Ammon's horn (tissue), 1 donor: ENCODE data around the gene SFT2D1.

Source experiments
- DNase-seq: peaks from one replicate; pipeline ENCODE4 v3.0.0-alpha.2; 2016; ENCODE audit warnings: low spot score

Gene SFT2D1

DNA sequence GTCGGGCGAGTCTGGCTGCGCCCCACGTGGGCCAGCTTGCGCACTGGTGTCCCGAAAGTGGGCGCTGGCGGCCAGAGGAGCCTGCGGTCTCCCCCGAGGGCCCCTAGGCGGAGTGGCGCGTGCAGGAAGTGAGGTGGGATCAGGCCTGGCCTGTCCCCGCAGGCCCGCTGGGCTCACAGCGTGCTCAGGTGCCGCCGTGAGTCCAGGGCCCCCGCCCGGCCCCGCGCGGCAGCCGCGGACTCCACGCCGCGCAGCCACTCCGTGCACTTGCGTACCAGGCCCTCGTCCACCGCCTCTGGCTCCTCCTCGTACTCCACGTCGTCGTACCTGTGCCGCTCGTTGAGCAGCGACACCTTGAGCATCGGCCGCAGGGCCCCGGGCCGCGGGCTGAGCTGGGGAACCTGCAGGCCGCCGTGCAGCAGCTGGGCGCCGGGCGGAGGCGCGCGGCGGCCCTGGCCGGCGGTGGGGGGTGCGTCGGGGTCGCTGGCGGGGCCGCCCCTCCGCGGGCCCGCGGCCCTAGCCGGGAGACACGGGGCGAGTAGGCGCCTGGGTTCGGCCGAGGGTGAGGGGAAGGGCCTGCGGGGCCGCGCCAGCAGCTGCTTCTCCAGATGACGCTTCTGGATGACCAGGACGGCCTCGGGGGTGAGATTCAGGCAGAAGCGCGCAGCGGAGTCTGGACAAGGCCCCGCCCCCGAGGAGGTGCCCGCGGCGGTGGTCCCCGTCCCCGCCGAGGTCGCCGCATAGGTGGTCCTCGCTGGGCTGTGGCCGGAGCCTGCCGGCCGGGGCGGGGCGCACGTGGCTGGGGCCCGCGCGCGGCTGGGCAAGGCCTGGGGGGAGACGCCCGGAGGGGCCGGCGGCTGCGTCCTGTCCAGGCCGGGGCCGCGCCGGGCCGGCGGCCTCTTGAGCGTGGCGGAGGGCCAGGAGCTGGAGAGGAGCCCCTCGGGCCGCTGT lies 35.0 kb downstream of the SFT2D1 start:
- DNase-seq: peak; percentile 34

DNA sequence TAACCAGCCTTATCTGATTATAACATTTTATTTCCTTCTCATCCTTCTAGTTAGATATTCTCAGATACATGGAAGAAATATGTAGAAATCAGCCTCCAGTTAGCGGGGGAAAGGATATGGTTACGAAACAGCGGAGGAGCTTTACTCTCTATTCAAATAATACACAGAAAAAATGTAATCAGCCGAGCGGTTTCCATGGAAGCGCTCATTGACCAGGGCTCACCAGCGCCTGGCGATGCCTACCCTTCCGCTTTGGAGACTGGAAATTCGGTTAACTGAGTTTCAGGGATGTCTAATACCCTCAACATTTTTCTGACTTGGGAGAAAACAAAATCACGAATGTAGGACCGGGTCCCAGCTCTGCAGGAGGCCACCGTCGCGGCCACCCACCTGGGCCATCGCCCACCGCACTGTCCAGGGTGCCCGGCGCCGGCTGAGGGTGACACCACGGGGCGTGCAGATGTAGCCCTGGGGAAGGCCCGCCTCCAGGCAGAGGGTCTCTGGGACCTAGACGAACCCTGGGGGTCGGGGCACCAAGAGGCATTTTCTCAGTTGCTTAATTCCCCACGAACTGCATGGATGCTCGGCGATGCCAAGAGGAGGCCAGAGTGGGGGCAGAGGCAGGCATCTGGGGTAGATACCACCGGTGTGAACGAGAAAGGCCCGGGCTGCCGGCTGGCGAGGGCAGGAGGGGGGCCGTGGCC lies 35.8 kb downstream of the SFT2D1 start:
- peak; percentile 27 for DNase-seq

DNA sequence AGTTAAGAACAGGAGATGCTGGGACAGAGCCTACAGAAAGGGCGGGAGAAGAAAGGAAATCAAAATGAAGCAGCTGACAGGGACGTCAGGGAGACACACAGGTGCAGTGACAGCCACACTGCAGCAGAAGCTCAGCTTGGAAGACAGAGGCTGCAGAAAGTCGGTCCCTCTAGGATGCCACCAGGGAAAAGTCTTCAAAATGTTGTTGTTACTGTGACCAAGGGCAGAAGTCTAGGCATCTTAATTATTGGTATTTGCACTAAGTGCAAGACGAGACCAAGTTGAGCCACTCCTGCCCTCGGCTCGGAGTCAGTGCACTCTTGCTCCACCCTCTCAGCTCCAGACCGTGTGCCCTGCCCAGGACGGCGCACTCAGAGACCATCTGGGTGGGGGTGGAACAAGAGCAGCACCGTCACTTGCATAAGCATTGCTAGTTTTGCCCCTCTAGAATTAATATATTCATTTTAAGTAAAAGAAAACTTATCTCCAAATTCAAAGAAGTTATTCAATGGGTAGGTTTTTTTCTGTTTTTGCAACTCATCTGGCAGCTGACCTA lies 36.7 kb downstream of the SFT2D1 start:
- peak; percentile 73 for DNase-seq

DNA sequence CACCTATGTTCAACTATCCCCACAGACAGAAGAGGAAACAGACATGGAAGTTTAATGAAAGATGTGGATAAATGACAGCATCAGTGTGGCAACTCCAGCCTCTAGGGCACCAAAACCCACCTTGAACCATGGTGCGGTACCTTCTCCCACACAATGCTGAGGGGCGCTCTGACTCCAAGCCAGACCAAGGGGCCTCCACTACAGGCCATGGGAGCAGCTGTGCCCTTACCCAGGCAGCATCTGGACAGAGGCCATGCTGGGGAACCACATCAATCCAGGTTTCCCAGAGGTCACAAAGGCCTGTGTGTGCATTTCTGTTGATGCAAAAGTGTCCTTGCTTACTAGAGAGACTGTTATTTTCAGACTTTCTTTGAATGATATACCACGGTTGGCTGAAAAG lies 38.2 kb downstream of the SFT2D1 start:
- no peak for DNase-seq

DNA sequence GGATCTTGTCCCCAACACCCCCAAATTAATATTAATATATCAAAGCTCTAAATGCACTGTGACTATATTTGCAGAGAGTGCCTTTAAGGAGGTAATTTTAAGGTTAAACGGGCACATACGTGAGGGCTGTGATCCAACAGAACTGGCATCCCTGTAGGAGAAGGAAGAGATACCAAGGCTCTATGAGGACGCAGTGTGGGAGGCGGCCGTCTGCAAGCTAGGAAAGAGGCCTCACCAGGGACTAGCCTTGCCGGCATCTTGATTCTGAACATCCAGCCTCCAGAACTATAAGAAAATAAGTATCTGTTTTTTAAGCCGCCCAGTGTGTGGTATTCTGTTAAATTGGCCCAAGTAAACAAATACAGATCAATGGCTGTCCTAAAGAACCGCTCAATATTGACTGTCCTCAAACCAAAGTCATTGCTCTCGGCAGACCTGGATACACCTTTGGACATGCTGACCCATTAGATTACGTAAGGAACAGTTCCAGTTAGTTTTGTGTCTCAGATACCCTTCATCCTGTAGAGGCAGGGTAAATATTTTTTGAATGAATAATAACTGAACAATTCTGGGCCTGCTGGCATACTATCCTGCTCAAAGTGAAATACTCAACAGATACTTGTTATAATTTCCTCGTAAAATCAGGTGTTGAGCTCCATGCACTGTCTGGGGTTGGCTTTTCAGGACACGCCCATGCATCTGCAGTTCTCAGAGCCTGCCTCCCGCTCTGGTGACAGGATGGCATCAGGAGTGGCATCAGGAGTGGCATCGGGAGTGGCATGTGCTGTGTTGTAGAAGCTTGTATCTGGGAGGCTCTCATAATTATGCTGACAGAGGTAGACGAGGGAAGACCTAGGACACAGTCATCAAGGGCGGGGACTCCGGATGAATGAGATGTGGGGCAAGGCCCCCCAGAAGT lies 40.5 kb downstream of the SFT2D1 start:
- no peak for DNase-seq

DNA sequence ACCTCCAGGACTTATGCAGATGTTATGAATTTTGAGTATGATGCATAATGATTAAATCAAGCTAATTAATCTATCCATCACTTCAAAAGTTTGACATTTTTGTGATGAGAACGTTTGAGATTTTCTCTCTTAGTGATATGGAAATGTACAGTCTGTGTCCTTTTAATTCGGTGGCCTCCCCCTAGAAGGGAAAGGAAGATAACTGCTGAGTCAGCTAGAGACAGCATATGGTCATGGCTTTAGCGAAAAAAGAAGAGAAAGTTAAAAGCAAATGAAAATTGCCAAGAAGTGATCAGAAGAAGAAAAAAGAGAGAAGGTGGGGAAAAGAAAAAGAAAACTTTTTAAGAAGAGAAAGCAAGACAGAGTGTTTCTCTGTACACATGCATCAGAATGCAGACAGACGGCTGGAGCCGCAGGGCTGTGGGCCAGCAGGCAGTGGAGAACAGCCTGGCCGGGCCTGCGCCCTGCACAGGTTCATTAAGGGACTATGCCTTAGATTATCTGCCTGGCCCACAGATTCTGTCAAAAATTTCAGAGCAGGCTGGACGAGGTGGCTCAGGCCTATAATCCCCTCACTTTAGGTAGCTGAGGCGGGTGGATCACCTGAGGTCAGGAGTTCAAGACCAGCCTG lies 41.9 kb downstream of the SFT2D1 start:
- DNase-seq: no peak

DNA sequence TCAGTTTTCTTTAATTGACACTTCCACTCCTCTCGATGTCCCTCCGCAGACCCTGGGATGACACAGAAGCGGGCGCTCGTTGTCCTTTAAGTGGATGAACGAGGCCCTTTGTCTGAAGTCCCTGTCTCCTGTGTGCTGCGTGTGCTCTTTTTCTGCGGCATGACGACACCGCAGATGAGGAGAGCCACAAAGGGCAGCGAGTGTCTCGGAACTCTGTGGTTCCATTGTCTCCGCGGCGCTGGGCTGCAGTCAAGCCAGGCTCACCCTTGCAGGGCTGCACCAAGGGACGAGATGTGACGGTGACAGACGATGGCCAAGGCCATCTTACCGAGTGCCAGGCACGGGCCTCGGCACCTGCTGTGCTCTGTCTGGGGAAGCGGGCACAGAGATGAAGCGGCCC lies 44.7 kb downstream of the SFT2D1 start:
- peak; percentile 96 for DNase-seq

DNA sequence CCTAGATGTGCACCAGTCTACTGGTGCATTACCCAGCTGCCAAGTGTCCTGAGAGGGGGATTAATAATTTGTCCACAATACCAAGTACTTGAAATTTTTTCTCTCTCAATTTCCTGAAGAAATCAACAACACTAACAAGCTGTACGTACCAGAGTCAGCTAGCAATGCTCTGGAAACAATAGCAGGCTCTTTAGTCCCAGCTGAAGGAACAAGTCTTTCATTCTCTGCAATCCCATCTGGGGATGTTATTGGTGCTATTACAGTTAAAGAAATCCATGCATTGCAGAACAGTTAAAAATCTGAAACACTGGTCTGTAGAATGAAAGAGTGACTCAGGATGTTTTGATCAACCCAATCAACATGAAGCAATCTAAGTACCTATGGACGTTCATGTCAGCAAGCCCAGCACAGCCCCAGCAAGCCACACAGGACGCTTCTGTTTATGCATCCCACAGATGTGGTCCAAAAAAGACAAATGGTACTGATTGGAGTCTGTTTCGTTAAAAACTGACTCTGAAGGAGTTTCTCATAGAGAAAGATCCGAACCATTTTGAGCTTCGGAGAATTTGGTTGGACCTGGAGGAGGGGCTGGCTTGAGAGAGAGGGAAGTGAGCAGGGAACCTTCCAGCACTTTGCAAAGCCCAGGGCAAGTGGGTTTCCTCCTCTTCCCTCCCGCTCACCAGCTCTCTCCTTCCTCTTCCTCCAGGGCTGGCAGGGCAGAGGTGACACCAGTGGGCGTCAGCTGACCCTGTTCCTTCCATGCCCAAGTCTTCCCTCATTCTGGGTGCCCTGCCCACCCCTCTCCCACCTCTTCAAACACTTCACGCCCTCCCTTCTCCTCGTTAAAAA lies 46.1 kb downstream of the SFT2D1 start:
- peak; percentile 61 for DNase-seq

DNA sequence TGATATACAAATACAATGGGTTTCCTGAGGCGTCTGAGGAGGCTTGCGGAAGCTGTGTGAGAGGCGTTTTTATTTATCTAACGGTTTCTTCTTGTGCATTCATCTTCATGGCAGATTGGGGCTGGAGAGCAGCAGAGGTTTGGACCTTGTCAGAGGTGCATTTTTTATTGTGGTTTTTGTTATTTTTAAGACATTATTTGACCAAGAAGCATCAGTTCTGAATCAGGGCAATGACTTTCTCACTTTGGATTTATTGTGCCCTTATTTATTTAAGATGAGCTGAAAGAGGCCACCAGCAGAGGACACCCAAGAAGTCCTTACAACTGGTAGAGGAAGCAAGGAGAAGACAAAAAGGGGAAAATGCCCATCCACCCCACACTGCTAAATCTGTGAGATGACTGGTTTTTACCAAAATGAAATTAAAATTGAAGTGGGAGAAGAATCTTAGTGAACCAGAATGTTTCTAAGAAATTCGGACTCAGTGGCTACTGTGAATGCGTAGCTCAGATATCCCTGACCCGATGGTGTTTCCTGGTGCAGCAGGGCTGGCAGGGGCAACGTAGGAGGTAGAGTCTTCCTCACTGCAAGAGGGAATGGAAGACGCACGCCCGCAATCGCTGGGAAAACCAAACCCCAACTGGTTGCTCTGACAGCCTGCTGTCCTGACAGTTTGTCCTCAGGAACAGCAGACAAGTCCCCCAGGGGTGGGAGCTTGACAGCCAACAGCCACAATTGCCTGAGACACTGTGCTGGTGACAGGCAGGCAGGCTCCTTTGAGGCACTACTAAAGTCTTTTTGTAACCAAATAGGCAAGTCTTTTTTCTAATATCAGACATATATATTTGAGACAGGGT lies 48.4 kb downstream of the SFT2D1 start:
- DNase-seq: peak; percentile 35

DNA sequence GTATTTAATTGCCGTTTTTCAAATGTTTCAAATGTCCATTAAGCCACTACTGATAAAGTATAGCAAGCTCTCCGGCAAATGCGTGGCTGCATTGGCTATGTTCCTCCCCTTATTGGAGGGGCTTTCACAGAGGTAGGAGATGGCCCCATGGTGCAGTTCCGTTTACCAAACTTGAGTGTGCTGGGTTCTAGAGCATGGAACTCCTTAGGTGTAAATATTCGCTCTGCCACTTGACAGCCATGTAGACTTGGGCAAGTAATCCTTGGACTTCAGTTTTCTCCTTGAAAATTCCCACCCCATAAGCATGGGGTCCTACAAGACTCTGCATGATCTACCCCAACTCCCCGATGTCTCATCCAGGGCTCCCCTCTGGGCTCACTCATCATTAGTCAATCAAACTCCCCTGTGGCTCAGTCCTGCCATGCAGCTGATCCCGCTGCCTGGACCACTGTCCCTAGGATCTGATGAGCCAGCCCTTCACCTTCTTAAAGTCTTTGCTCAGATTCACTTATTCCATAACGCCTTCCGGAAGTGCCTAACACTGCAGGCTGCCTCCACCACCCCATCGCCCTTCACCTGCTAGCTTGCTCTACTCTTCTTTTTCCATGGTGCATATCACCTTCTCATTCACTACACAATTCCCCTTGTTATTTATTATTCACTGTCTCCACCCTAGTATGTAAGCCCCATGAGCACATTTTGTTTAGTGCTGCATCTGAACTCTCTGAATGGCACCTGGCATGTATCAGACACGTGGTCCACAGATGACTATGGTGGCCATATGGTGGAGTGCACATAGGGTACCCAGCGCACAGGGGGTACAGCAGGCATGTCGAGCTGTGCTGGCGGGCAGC lies 52.9 kb downstream of the SFT2D1 start:
- DNase-seq: no peak

DNA sequence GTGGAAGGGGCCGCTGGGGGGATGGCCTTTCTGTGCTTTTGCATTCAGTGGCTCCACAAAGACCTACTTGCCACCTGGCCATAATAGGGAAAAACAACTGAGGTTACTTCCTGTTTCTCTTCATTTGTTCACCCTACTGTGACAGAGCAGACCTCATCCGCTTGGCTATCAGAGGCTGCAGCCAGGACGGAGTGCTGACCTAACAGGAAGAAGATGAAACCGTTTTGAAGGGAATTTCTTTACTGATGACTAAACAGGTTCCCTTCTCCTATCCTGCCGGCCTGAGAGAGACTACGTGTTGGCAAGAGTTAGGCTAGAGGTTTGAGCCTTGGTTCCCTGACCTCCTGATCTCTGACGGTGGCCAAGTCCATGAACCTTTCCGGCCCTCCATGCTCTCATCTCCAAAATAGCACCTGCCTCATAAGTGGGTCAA lies 55.5 kb downstream of the SFT2D1 start:
- no peak for DNase-seq

DNA sequence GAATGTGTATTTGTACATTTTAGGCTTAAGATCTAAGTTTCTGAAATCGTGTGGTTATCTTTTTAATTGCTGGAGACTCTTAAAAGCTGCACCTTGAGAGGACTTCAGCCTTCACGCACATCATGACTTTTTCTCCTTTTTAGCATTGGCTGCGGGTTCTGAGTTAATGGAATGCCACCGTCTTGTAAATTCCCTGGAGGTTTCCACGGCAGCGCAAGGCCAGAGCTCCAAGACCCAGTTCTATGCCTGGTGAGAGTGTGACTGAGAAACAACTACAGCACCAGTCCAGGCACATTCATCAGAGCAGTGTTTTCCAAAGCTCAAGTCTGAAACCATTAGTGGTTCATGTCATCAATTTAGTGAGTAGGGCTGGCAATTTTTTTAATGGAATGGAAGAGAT lies 57.1 kb downstream of the SFT2D1 start:
- DNase-seq: peak; percentile 49

DNA sequence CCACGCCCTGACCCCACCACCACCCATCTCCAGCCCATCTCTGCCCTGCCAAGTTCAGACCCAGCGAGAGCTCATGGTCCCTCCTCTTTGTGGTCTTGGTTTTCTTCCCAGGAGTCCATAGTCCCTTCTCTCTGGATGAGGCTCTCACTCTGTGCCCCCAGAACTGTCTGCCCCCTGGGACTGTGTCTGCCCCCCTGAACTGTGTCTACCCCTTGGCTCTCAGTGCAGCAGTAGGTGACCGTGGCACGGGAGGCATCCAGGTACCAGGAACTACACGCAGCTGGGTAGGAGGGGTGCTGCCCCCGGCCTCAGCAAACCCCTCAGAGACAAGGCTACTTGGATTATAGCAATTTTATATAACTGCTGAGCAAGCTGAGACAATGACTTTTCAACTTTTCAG lies 57.7 kb downstream of the SFT2D1 start:
- DNase-seq: no peak

DNA sequence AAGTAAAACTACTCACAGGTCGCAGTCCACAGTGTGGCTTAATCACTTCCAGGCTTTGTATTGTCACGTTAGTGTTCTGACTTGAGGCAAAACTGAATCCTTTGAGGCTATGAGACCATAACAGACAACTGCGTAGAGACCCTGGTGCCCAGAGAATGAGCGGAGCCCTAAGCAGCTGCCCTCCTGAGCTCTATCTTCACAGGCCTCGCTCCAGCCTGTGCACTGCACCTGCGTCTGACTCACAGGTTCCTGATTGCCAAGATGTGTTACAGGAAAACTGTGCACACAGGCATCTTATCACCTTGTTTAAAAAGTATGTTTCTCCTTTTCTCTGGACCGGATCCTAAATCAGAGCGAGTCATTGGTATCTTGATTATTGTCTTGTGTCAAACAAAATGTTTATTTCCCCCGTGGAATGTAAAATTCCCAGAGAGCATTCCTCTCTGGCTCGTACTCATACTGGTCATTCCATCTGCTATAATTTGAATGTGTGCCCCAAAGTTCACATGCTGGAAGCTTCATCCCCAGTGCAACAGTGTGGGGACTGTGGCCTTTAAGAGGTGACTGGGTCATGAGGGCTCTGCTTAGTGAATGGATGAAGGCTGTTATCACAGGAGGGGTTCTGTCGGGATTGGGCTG lies 59.8 kb downstream of the SFT2D1 start:
- DNase-seq: no peak

DNA sequence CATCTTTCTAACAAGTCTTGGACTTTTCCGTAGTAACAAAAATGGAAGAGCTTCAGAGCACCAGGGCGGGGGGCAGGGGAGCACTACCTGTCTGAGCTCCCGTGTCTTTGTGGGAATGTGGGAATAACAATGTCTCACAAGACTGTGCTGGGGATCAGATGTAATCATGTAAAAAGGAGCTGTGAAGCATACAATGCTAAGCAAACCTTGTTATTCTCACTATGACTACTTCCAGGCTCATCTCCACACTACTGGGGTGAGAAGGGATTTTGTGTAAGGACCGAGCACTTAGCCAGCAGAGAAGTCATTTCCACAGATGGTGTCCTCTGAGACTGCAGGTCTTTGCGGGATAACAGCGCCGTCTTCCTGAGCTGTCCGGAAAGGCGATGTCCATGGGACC lies 61.2 kb downstream of the SFT2D1 start:
- no peak for DNase-seq

DNA sequence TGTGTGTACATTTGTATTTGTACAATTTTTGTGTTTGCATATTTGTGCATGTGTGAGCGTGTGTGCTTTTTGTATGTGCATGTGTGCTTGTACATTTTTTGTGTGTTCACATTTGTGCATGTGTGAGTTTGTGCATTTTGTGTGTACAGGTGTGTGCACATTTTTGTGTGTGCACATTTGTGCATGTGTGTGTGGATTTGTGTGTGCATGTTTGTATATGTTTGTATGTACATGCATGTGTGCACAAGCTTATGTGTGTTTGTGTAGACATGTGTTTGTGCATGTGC lies 63.0 kb downstream of the SFT2D1 start:
- no peak for DNase-seq

DNA sequence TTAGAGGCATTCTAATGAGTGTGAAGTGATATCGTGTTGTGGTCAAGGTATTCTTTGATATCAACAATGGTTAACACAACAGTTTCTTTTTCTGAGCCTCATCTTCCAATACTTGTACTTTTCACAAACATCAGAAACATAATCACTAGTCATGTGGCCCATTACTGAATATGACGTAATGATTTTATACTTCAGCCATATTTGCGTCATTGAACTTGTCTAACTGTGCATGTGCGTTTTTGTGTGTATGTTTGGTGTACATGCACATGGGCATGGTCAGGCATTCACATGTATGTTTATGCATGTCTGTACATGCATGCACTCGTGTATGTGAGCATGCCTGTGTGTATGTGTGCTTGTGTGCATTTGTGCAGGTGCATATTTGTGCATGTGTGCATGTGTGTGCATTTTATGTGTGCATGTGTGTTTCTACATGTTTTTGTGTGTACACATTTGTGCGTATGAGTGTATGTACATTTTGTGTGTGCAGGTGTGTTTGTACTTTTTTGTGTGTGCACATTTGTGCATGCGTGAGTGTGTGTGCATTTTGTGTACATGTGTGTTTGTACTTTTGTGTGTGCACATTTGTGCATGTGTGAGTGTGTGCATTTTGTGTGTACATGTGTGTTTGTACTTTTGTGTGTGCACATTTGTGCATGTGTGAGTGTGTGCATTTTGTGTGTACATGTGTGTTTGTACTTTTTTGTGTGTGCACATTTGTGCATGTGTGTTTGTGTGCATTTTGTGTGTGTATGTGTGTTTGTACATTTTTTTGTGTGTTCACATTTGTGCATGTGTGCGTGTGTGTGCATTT lies 63.6 kb downstream of the SFT2D1 start:
- DNase-seq: no peak
